IPS-18a (cell line): Measurements from ENCODE around the gene PLCG2.

ENCODE experiments used
- H3K27ac ChIP-seq: one replicate; pipeline ENCODE4 v1.5.1; 2013; ENCODE audit warnings: low read length
- H3K27me3 ChIP-seq: one replicate; pipeline ENCODE4 v1.6.1; 2013; ENCODE audit warnings: mild to moderate bottlenecking, low read length; ENCODE audit not compliant: control insufficient read depth, insufficient read depth
- H3K36me3 ChIP-seq: one replicate; pipeline ENCODE4 v1.6.1; 2013; ENCODE audit warnings: low read depth, low read length; ENCODE audit not compliant: control insufficient read depth
- H3K4me1 ChIP-seq: one replicate; pipeline ENCODE4 v1.6.1; 2013; ENCODE audit warnings: low read depth, low read length; ENCODE audit not compliant: control insufficient read depth
- H3K4me3 ChIP-seq: one replicate; pipeline ENCODE4 v1.5.1; 2013; ENCODE audit warnings: low read length
- H3K9ac ChIP-seq: one replicate; pipeline ENCODE4 v1.6.1; 2013; ENCODE audit warnings: mild to moderate bottlenecking, low read length, moderate library complexity
- H3K9me3 ChIP-seq: one replicate; pipeline ENCODE4 v1.6.1; 2013; ENCODE audit warnings: low read depth, low read length; ENCODE audit not compliant: control insufficient read depth

Gene PLCG2

GRCh38 chr16:81778861-81779535 is at the start of gene PLCG2:
TSS of gene PLCG2 (plus strand) at chr16:81779291. CDS start at chr16:81785990, 6,699 bp downstream.
- no peaks in the 10 kb centered on the region for H3K9me3 ChIP-seq
- peaks cover 48% of the 10 kb centered on the region for H3K27me3 ChIP-seq
- no peak within 1 kb of the TSS for H3K27ac ChIP-seq
- H3K4me1 ChIP-seq = no peaks in the 10 kb centered on the region
- no peak within 1 kb of the TSS for H3K9ac ChIP-seq
- peak within 1 kb of the TSS; percentile 62 for H3K4me3 ChIP-seq
- no peaks in the 10 kb centered on the region for H3K36me3 ChIP-seq

- Histone ChIP-seq H3K36me3 (no peaks in the 10 kb centered on the region), H3K4me1 (peaks cover 4% of the 10 kb centered on the region), H3K27ac (peak overlapping the region; percentile 35), H3K4me3 (no peak overlapping the region), H3K9me3 (no peaks in the 10 kb centered on the region), H3K9ac (no peak overlapping the region), H3K27me3 (no peaks in the 10 kb centered on the region)
Observed at GRCh38 chr16:81729451-81729850, 49.6 kb upstream of the PLCG2 start.

- H3K4me1 ChIP-seq = peaks cover 4% of the 10 kb centered on the region
- peak overlapping the region; percentile 38 for H3K4me3 ChIP-seq
- H3K27ac ChIP-seq = peak overlapping the region; percentile 87
- H3K27me3 ChIP-seq = no peaks in the 10 kb centered on the region
- H3K9ac ChIP-seq = peak overlapping the region; percentile 50
- H3K36me3 ChIP-seq = no peaks in the 10 kb centered on the region
- no peaks in the 10 kb centered on the region for H3K9me3 ChIP-seq
Observed at GRCh38 chr16:81730090-81731051, 48.7 kb upstream of the PLCG2 start.

DNA sequence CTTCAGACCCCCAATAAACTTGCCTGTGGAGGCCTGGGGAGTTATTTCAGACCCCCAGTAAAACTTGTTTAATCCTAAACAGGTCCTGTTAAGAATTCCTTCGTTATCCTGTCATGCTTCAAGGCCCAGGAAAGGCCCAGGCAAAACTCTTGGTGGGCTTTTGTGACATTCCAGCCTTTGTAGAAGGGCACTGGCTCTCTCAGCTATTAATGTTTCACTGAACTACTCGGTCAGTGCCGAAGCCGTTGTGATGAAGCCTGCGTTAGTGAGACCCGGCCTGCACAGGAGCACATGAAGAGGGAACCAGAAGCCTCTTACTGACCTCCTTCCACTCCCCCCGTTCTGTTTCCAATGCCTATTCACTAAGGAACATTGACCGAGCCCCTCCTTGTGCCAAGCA is 47.4 kb upstream of the PLCG2 start:
- H3K9ac ChIP-seq = no peak overlapping the region
- no peak overlapping the region for H3K4me3 ChIP-seq
- H3K36me3 ChIP-seq = no peaks in the 10 kb centered on the region
- H3K27me3 ChIP-seq = no peaks in the 10 kb centered on the region
- H3K27ac ChIP-seq = no peak overlapping the region
- peaks cover 4% of the 10 kb centered on the region for H3K4me1 ChIP-seq
- H3K9me3 ChIP-seq = no peaks in the 10 kb centered on the region

DNA sequence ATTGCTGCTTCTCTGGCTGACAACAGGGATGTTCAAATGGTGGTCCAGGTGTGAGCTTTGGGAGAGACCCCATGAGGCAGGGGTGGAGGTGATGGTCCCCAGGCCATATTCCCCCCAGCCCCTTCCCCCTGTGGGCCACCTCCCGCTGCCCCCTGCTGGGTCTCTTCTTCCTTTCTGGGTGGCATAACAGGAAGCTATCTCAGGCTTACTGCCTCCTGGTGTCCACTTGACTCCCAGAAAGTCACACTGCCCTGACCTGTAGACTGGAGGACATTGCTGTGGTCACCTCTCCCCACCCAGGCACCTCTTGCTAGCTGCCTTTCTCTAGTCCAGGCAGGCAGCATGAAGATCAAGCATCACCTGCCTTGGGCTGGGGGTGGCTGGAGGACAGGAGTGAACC is 46.4 kb upstream of the PLCG2 start:
- Histone ChIP-seq H3K9me3 (no peaks in the 10 kb centered on the region), H3K4me3 (no peak overlapping the region), H3K27me3 (no peaks in the 10 kb centered on the region), H3K9ac (no peak overlapping the region), H3K4me1 (peaks cover 4% of the 10 kb centered on the region), H3K27ac (no peak overlapping the region), H3K36me3 (no peaks in the 10 kb centered on the region)

GRCh38 chr16:81733295-81733694 is 45.8 kb upstream of the PLCG2 start:
- Histone ChIP-seq H3K9me3 (no peaks in the 10 kb centered on the region), H3K27me3 (no peaks in the 10 kb centered on the region), H3K27ac (no peak overlapping the region)

DNA sequence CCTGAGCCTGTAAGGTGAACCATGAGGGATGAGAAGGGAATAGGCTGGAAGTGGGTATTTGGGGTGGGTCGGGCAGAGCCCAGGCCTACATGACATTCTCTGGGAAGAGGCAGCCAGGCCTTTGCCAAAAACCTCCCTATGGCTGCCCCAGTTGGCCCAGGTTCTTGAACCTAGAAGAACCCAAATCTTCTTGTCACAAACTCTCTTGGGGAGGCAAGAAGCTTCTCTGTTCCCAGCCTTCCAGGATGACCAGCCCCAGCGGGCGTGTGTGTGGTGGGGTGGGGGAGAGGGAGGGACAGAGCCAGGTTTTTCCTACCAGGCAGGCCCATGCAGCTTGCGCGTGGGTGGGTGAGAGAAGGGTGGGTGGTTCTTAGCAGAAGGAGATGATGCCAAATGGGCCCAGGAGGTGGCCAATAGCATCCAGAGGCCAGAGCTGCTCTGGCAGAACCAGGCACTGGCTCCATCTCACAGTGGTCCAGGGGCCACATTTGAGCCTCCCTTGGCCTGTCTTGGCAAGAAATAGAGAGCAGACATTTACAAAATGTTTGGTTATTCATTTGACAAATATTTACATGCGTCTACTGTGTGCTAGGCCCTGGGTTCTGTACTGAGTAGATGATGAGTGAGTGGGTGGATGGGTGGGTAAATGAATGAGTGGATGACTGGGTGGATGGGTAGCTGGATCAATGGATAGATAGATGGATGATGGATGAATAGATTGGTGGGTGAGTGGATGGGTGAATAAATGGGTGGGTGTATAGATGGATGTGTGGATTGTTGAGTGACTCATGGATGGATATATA is 44.3 kb upstream of the PLCG2 start:
- no peak overlapping the region for H3K27ac ChIP-seq
- H3K9me3 ChIP-seq = no peaks in the 10 kb centered on the region
- no peak overlapping the region for H3K9ac ChIP-seq
- no peak overlapping the region for H3K4me3 ChIP-seq
- peaks cover 4% of the 10 kb centered on the region for H3K4me1 ChIP-seq
- H3K36me3 ChIP-seq = no peaks in the 10 kb centered on the region
- no peaks in the 10 kb centered on the region for H3K27me3 ChIP-seq

More at GRCh38 chr16:81733295-81733694, 45.8 kb upstream of the PLCG2 start:
- H3K4me3 ChIP-seq = no peak overlapping the region
- H3K9ac ChIP-seq = no peak overlapping the region
- H3K4me1 ChIP-seq = peaks cover 4% of the 10 kb centered on the region
- H3K36me3 ChIP-seq = no peaks in the 10 kb centered on the region

GRCh38 chr16:81737885-81738536 is 41.1 kb upstream of the PLCG2 start:
- H3K4me1 ChIP-seq = no peaks in the 10 kb centered on the region
- no peak overlapping the region for H3K27ac ChIP-seq
- H3K27me3 ChIP-seq = no peaks in the 10 kb centered on the region
- H3K9me3 ChIP-seq = no peaks in the 10 kb centered on the region
- no peaks in the 10 kb centered on the region for H3K36me3 ChIP-seq
- no peak overlapping the region for H3K4me3 ChIP-seq
- H3K9ac ChIP-seq = no peak overlapping the region

DNA sequence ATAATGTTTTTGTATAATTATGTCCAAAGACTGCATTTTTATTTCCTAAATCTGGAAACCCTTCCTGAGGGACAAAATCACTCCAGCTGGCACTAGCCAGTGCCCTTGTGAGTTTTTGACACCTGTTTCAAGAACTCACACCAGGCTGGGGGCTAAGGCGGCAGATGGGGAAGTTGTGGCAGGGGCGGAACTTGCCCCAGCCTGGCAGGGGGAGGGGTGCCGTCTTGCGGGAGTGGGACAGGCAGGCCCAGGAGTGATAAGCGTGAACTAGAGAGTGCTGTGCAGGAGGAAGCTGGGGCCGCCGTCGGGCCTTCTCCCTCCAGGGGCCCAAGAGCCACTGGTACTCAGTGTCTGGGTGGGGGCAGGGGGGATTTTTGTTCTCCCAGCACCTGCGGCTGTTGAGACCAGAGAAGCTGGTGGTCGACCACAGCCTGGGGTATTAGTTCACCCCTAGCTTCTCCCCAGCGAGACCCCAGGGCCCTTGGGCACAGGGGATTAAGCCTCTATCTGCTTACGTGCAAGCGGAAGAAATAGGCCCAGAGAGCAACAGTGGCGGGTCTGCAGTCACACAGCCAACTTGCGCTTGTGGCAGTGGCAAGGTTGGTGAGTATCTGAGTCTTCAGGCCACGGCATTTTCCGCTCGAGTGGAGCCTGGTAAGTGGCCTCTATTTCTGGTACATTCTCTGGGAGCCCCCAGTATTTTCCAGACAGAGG is 40.2 kb upstream of the PLCG2 start:
- H3K27me3 ChIP-seq = no peaks in the 10 kb centered on the region
- no peak overlapping the region for H3K27ac ChIP-seq
- no peaks in the 10 kb centered on the region for H3K9me3 ChIP-seq
- no peak overlapping the region for H3K4me3 ChIP-seq
- no peaks in the 10 kb centered on the region for H3K4me1 ChIP-seq
- no peaks in the 10 kb centered on the region for H3K36me3 ChIP-seq
- H3K9ac ChIP-seq = no peak overlapping the region

DNA sequence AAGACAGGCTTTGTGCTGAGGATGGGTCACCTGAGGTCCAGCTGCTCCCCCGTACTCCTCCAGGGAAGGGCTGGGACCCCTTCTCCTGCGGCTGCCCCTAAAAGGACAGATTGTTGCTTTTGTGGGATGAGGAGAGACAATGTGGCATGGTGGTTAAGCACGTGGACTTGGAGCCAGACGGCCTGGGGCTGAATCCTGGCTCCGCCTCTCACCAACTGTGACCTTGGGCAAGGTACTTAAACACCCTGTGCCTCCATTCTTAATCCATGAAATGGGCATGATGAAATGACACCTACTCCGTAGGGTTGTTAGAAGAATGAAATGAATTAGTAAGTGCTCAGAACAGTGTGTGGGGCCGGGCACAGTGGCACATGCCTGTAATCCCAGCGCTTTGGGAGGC is 39.6 kb upstream of the PLCG2 start:
- no peak overlapping the region for H3K9ac ChIP-seq
- H3K4me1 ChIP-seq = no peaks in the 10 kb centered on the region
- H3K36me3 ChIP-seq = no peaks in the 10 kb centered on the region
- no peak overlapping the region for H3K27ac ChIP-seq
- H3K9me3 ChIP-seq = no peaks in the 10 kb centered on the region
- no peaks in the 10 kb centered on the region for H3K27me3 ChIP-seq
- H3K4me3 ChIP-seq = no peak overlapping the region
